MM.1S (cell line): Measurements from ENCODE around the gene SLC2A10.

Source experiments
- DNase-seq: peaks from one replicate; pipeline ENCODE4 v3.0.0-alpha.2; 2015
- H2AFZ ChIP-seq: fragments of 300-600 bp; sonication (generic); 2 replicates; pipeline ENCODE4 v1.6.0; 2016; ENCODE audit warnings: antibody characterized with exemption, low read length
- H3F3A ChIP-seq: fragments of 300-600 bp; sonication (generic); 2 replicates; pipeline ENCODE4 v1.6.1; 2016; ENCODE audit warnings: mild to moderate bottlenecking, antibody characterized with exemption, low read length, moderate library complexity, mixed read lengths; ENCODE audit not compliant: insufficient read depth
- H3K27ac ChIP-seq: fragments of 300-600 bp; sonication (generic); 2 replicates; pipeline ENCODE4 v1.5.1; 2016; ENCODE audit warnings: mild to moderate bottlenecking, low read length
- H3K27me3 ChIP-seq: fragments of 300-600 bp; sonication (generic); replicated peaks from 2 replicates; pipeline ENCODE4 v1.6.0; 2016; ENCODE audit warnings: low read length; ENCODE audit not compliant: insufficient read depth
- H3K36me3 ChIP-seq: fragments of 300-600 bp; sonication (generic); replicated peaks from 2 replicates; pipeline ENCODE4 v1.6.1; 2016; ENCODE audit warnings: mild to moderate bottlenecking, low read length, mixed read lengths; ENCODE audit not compliant: insufficient read depth
- H3K4me1 ChIP-seq: fragments of 300-600 bp; sonication (generic); 2 replicates; pipeline ENCODE4 v1.6.1; 2016; ENCODE audit warnings: low read length, mixed read lengths
- H3K4me2 ChIP-seq: fragments of 300-600 bp; sonication (generic); 2 replicates; pipeline ENCODE4 v1.6.0; 2016; ENCODE audit warnings: low read depth, low read length
- H3K4me3 ChIP-seq: fragments of 300-600 bp; sonication (generic); 2 replicates; pipeline ENCODE4 v1.5.1; 2016; ENCODE audit warnings: low read length, mixed read lengths
- H3K79me2 ChIP-seq: fragments of 300-600 bp; sonication (generic); 2 replicates; pipeline ENCODE4 v1.6.1; 2016; ENCODE audit warnings: mixed run types, low read length, mixed read lengths
- H3K9ac ChIP-seq: fragments of 300-600 bp; sonication (generic); 2 replicates; pipeline ENCODE4 v1.6.1; 2016; ENCODE audit warnings: low read length, mixed read lengths
- H3K9me2 ChIP-seq: fragments of 300-600 bp; sonication (generic); replicated peaks from 2 replicates; pipeline ENCODE4 v1.6.1; 2016; ENCODE audit warnings: mild to moderate bottlenecking, low read length, mixed read lengths; ENCODE audit not compliant: insufficient read depth
- H3K9me3 ChIP-seq: fragments of 300-600 bp; sonication (generic); replicated peaks from 2 replicates; pipeline ENCODE4 v1.6.1; 2016; ENCODE audit warnings: mild to moderate bottlenecking, low read length, mixed read lengths; ENCODE audit not compliant: insufficient read depth
- H4K20me1 ChIP-seq: fragments of 300-600 bp; sonication (generic); 2 replicates; pipeline ENCODE4 v1.6.1; 2016; ENCODE audit warnings: mild to moderate bottlenecking, low read length, moderate library complexity, mixed read lengths; ENCODE audit not compliant: insufficient read depth
- EZH2 ChIP-seq: fragments of 300-600 bp; sonication (generic); optimal IDR thresholded peaks from 2 replicates; pipeline ENCODE3; 2017; ENCODE audit warnings: low read depth, mild to moderate bottlenecking, antibody characterized with exemption, low read length, mixed read lengths
- EZH2phosphoT487 ChIP-seq: fragments of 300-600 bp; sonication (generic); IDR thresholded peaks from 2 replicates; pipeline ENCODE4 v1.6.1; 2018; ENCODE audit warnings: antibody characterized with exemption, low read length
- TF ChIP-seq, protein P1 (sequence below): fragments of 300-600 bp; sonication (generic); IDR thresholded peaks from 2 replicates; pipeline ENCODE4 v1.5.1; 2016; ENCODE audit warnings: antibody characterized with exemption, low read length, mixed read lengths

Gene SLC2A10

DNA sequence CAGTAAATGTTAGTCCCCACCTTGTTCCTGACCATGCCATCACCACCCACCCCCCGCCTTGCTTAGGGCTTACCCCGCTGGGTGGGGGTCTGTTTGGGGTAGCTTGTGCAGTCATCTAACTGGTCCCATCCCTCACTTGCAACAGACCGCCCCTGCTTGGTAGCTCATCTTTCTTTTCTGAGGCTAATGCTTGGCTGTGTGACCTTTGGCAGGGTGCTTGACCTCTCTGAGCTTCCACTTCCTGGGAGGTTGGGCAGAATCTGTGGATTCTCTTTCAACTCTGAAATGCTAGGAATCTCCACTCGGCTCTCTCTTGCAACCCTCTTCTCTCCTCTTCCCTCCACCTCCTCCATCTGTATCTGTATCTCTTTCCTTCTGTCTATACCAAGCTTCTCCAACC is 70.4 kb downstream of the SLC2A10 start:
- no peaks in the 10 kb centered on the region for H3K9me3 ChIP-seq
- no peaks in the 10 kb centered on the region for H3K79me2 ChIP-seq
- H3F3A ChIP-seq, result no peaks in the 10 kb centered on the region
- H3K4me3 ChIP-seq, result no peak overlapping the region
- H2AFZ ChIP-seq, result no peak overlapping the region
- no peaks in the 10 kb centered on the region for H3K36me3 ChIP-seq
- DNase-seq, result no peak
- no peak overlapping the region for H3K9ac ChIP-seq
- TF ChIP-seq EZH2phosphoT487 (no peak), EZH2 (no peak)
- TF ChIP-seq, protein P1, sequence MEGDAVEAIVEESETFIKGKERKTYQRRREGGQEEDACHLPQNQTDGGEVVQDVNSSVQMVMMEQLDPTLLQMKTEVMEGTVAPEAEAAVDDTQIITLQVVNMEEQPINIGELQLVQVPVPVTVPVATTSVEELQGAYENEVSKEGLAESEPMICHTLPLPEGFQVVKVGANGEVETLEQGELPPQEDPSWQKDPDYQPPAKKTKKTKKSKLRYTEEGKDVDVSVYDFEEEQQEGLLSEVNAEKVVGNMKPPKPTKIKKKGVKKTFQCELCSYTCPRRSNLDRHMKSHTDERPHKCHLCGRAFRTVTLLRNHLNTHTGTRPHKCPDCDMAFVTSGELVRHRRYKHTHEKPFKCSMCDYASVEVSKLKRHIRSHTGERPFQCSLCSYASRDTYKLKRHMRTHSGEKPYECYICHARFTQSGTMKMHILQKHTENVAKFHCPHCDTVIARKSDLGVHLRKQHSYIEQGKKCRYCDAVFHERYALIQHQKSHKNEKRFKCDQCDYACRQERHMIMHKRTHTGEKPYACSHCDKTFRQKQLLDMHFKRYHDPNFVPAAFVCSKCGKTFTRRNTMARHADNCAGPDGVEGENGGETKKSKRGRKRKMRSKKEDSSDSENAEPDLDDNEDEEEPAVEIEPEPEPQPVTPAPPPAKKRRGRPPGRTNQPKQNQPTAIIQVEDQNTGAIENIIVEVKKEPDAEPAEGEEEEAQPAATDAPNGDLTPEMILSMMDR, result no peak
- H3K27ac ChIP-seq, result no peak overlapping the region
- no peaks in the 10 kb centered on the region for H3K27me3 ChIP-seq
- H4K20me1 ChIP-seq, result no peaks in the 10 kb centered on the region
- H3K4me2 ChIP-seq, result no peak overlapping the region
- H3K9me2 ChIP-seq, result no peaks in the 10 kb centered on the region
- H3K4me1 ChIP-seq, result no peaks in the 10 kb centered on the region

DNA sequence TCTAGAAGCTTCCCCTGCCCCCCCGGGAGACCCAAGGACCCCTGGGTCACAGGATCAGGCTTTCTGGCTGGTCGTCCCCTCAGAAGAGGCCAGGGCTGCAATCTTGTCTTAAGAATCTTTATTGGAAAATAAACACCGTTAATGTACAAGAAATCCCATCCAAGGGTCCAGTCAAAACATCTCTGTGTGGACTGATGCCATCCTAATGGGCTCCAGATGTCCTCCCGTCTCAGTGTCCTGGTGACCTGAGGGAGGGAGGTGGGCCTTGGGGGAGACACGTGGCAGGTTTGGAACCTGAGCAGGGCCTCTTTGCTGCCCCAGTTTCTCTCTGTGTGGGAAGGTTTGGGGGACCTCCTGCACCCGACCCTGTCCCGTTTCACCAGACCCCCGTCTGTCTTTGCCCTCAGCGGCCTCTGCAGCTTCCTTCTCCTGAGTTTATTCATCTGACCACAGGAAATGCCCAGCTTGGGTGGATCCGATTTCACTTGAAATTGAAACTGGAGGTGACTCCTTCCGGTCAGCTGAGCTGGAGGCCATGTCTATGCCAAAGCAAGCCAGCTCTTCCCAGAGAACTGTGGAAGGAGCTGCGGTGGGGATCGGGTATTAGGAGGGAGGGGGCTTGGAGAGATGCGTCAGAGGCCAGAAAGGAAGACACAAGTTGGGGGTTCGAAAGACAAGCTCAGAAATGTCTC is 75.1 kb downstream of the SLC2A10 start:
- no peaks in the 10 kb centered on the region for H3K27me3 ChIP-seq
- no peaks in the 10 kb centered on the region for H4K20me1 ChIP-seq
- no peak overlapping the region for H3K4me3 ChIP-seq
- no peak overlapping the region for H3K27ac ChIP-seq
- H3K4me1 ChIP-seq, result no peaks in the 10 kb centered on the region
- no peak for DNase-seq
- H3K9ac ChIP-seq, result no peak overlapping the region
- no peaks in the 10 kb centered on the region for H3K9me2 ChIP-seq
- TF ChIP-seq EZH2phosphoT487, result no peak
- no peak for TF ChIP-seq EZH2
- TF ChIP-seq, protein P1, result no peak
- H3K36me3 ChIP-seq, result no peaks in the 10 kb centered on the region
- H3K9me3 ChIP-seq, result no peaks in the 10 kb centered on the region
- no peaks in the 10 kb centered on the region for H3F3A ChIP-seq
- peak overlapping the region; percentile 31; the same call in 1 of the 2 replicates for H3K4me2 ChIP-seq
- H2AFZ ChIP-seq, result peak overlapping the region; percentile 36; the same call in 1 of the 2 replicates
- H3K79me2 ChIP-seq, result no peaks in the 10 kb centered on the region
